ENCODE results near the gene SDF2. TPM values are rescaled to one million over a fixed set of nuclear protein-coding genes. Genes with fewer than 3 reads are reported as not detected.

SDF2 gene
- total RNA-seq, 1 experiment from 2014 or later: 72.1 TPM

- in situ Hi-C loops (cut with HindIII; ENCODE audit: low pct_unique_long_range_greater_than_20kb, low sequenced_read_pairs) (no loop called here), intact Hi-C loops (cut with micrococcal nuclease; ENCODE audit: unreplicated experiment) (no loop called here)
- no peaks in the 10 kb centered on the region for H3K27me3 ChIP-seq (ENCODE audit: control insufficient read depth, insufficient read depth, low read length)
- ChIA-PET CTCF (no interaction called here), POLR2A (interaction anchor here (0.6 kb wide), 1 partner anchor 19 kb away, joined by 4 read pairs; no protein-coding TSS in a partner anchor)
- TF ChIP-seq REST (IDR thresholded peaks at IDR 0.05; ENCODE audit: insufficient read depth in 1 of 2, low read depth in 2 of 2, low read length in 1 of 2) (no peak), POLR2AphosphoS5 (IDR thresholded peaks at IDR 0.05; ENCODE audit: low read depth, low read length) (no peak), TCF7L2 (IDR thresholded peaks at IDR 0.05; ENCODE audit: low read depth, low read length) (no peak), SIN3A (IDR thresholded peaks at IDR 0.05; ENCODE audit: borderline replicate concordance, insufficient read depth, low read depth, low read length) (no peak), CTCF (IDR thresholded peaks at IDR 0.05) (no peak)
- DNase-seq (ENCODE audit: low read depth, low spot score): no peak
- H3K36me3 ChIP-seq (ENCODE audit: control insufficient read depth, insufficient read depth, low read length): peaks cover 14% of the 10 kb centered on the region
- H3K9me3 ChIP-seq (ENCODE audit: control insufficient read depth, insufficient read depth, low read depth, low read length): no peaks in the 10 kb centered on the region
- H3K4me3 ChIP-seq (ENCODE audit: low read depth in 2 of 2, low read length in 2 of 2): no peak overlapping the region
- H3K27ac ChIP-seq (ENCODE audit: low read length): no peak overlapping the region
- BruUV-seq (replicated peaks): no TSS peak
- no peaks in the 10 kb centered on the region for H3K4me1 ChIP-seq (ENCODE audit: control insufficient read depth, insufficient read depth, low read length)
- ATAC-seq: no peak
These were observed 38.6 kb upstream of the SDF2 start for GRCh38 chr17:28700278-28700677.

GRCh38 chr17:28698253-28698941, 36.7 kb upstream of the SDF2 start:
- Histone ChIP-seq H3K9me3 (ENCODE audit: control insufficient read depth, insufficient read depth, low read depth, low read length) (no peaks in the 10 kb centered on the region), H3K4me1 (ENCODE audit: control insufficient read depth, insufficient read depth, low read length) (no peaks in the 10 kb centered on the region), H3K36me3 (ENCODE audit: control insufficient read depth, insufficient read depth, low read length) (peaks cover 20% of the 10 kb centered on the region), H3K27me3 (ENCODE audit: control insufficient read depth, insufficient read depth, low read length) (no peaks in the 10 kb centered on the region), H3K27ac (ENCODE audit: low read length) (no peak overlapping the region), H3K4me3 (ENCODE audit: low read depth in 2 of 2, low read length in 2 of 2) (no peak overlapping the region)
- intact Hi-C loops (cut with micrococcal nuclease; ENCODE audit: unreplicated experiment) (no loop called here), in situ Hi-C loops (cut with HindIII; ENCODE audit: low pct_unique_long_range_greater_than_20kb, low sequenced_read_pairs) (no loop called here)
- BruUV-seq (replicated peaks): no TSS peak
- POLR2A ChIA-PET: no interaction called here
- ATAC-seq (no peak), DNase-seq (ENCODE audit: low read depth, low spot score) (no peak)
- TF ChIP-seq REST (IDR thresholded peaks at IDR 0.05; ENCODE audit: insufficient read depth in 1 of 2, low read depth in 2 of 2, low read length in 1 of 2) (no peak), TCF7L2 (IDR thresholded peaks at IDR 0.05; ENCODE audit: low read depth, low read length) (no peak), SIN3A (IDR thresholded peaks at IDR 0.05; ENCODE audit: borderline replicate concordance, insufficient read depth, low read depth, low read length) (no peak), CTCF (IDR thresholded peaks at IDR 0.05) (no peak), POLR2AphosphoS5 (IDR thresholded peaks at IDR 0.05; ENCODE audit: low read depth, low read length) (no peak)
- CTCF ChIA-PET: no interaction called here
